ENCODE data around the gene NR1H2. TPM values are rescaled to one million over a fixed set of nuclear protein-coding genes. Genes with fewer than 3 reads are reported as not detected.
"Not testable (repeated sequence)": the region's sequence is repeated elsewhere in the genome, so short reads cannot be mapped to it uniquely, and the experiment has no call there.

Gene NR1H2
- total RNA-seq, 1 experiment from 2014 or later, result 61.1 TPM

DNA sequence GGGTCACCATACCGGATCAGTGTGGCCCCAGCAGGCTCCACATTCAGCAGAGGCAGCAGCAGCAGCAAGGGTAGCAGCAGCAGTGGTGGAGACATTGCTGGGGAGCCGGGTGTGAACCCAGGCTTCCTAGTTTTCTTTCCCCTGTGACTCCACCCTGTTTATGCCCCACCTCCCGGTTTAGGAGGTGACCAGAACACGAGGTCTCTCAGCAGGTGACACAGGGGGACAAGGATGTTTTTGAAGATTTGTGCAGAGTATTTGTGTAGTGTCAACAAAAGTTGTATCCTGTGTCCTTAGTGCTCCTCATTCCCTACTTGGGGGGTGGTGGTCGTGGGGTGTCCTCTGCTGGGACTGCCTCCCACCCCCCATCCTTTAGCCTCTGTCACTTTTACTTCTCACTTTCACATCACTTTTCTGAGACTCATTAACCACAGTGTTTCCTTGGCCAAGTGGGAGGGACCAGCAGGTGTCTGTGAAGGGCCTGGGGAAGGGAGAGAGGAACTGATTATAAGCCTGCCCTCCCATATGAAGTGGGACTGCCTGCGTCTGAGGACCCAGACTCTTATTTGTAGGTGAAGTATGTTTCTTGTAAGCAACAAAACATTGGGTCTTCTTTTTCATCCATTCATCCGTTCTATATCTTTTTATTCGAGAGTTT lies 31.5 kb upstream of the NR1H2 start:
- no peak for DNase-seq (ENCODE audit: low read depth)

DNA sequence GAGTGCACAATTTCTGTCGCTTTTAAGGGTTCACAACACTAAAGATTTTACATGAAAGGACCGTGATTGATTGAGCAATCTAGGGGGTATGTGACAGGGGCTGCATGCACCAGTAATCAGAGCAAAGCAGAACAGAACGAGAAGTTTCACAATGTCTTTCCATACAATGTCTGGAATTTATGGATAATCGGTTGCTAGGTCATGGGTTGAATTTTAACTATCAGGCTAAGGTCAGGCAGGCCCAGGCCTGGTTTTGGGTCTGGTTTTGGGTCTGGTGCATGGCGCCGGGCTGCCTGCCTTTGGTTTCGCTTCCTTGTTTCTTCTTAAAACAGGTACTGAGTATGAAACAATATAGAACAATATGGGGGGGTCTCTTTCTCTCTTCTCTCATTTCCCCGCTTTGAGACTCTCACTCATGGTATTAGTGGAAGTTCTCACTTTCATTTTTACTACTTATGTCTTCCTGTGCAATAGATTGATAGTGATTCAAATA lies 29.1 kb upstream of the NR1H2 start:
- DNase-seq (ENCODE audit: low read depth), result not testable (repeated sequence)

DNA sequence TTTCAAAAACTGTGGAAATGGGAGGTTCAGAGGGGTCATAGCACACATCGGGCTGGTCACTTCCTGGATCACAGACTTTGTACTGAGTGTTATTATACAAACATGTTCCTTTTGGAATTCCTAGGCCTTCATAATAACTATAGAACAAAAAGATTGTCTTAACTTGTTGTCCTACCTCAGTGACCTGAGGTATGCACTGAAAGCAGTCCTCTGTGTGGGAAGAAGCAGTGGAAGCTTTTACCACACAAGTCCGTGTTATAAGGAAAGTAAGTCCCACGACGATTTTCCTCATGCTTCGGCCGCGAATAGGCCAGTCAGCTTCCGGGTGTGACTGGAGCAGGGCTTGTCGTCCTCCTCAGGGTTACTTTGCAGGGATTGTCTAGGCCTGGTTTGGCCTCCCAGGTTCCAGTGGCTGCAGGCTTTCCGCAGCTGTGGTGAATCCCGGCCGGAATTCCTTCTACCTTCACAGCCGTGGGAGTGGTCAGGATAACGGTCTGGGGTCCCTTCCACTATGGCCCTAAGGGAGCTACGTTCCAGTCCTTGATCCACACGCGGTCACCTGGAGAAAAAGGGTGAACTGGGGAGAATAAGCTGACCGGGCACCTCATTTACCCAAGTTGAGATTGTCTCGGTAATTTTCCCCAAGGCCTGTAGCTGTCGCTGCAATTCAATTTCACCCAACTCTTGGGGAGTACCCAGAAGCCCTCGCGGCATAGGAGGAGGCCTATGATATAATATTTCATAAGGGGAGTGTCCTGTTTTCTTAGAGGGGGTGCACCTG lies 26.8 kb upstream of the NR1H2 start:
- no peak for DNase-seq (ENCODE audit: low read depth)

DNA sequence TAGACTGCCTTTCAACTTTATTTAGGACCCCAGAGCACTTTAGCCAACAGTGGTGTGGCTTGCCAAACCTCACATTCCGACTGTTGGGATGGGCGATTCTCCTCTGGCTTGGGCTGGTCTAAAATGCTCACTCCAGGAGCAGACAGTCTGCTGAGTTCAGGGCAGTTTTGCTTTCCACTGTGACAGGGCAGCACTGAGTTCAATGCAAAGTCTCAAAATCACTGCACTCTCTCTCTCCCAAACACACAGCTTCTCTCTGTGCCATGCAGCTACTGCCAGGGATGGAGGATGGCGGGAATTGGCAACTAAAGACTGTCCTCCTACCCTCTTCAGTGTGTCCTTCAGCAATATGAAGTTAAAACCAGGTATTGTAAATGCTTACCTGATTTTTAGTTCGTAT lies 24.0 kb upstream of the NR1H2 start:
- DNase-seq (ENCODE audit: low read depth), result no peak

DNA sequence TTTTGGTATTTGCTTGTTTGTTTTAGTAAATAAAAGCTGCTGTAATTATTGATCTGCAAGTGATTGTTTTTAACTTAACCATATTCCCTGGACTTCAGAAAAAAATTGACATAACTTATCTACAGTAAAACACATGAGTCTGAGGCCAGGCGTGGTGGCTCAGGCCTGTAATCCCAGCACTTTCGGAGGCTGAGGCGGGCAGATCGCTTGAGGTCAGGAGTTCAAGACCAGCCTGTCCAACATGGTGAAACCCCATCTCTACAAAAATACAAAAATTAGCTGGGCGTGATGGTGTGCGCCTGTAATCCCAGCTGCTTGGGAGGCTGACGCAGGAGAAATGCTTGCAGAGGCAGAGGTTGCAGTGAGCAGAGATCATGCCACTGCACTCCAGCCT lies 22.8 kb upstream of the NR1H2 start:
- not testable (repeated sequence) for DNase-seq (ENCODE audit: low read depth)

DNA sequence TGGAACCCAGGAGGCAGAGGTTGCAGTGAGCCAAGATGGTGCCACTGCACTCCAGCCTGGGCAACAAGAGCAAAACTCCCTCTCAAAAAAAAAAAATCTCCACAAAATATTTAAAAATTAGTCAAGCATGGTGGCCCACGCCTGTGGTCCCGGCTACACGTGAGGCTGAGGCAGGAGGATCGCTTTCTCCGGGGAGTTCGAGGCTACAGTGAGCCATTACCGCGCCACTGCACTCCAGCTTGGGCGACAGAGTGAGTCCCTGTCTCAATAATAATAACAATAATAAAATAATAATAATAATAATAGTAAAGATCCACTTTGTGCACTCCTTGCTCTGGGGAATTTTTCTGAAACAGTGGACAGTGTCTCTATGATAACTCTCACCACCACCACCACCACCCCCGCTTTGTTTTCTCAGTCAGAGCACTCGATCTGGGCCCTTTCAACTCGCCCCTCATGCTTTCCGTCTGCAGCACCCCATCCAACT lies 19.5 kb upstream of the NR1H2 start:
- no peak for DNase-seq (ENCODE audit: low read depth)

DNA sequence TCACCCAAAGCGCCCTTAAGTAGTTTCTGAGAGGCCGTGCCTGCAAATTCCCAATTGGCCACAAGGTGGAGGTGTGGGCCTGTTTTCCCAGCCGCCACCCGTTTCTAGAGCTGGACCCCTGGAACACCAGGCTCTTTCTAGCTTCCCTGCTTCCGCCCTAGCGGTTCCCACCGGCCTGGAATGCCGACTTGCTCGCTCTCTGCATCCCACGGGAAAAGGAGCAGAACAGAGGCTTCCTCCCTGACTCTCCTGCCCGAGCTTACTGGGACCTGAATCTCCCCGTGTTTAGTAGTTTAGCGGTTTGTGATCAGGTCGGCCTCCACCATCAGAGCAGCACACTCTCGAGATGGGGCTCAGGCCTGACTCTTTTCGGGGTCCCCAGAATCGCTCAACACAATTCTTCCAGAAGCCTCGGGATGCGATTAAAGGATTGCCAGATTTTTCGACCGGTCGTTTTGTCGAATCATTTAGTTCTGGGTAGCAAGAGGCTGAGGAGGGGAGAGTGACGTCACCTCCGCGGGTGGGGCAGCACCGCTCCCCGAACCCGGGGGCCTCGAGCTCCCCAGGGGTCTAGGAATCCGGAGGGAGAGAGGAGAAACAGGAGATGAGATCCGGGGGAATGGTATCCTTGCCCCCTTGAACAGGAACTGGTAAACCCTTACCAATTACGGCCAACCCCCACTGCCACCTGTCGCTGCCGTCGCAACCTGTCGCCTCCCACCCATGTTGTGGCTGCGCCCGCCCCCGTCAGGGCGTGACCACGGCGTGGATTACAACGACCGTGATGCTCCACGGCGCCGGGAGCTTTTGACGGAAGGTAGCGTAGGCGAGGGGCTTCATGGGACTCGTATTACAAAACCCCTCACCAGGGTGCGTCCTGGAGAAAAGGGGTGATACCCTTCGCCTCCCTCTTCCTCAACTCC lies 18.8 kb upstream of the NR1H2 start:
- DNase-seq (ENCODE audit: low read depth), result peak; percentile 65

DNA sequence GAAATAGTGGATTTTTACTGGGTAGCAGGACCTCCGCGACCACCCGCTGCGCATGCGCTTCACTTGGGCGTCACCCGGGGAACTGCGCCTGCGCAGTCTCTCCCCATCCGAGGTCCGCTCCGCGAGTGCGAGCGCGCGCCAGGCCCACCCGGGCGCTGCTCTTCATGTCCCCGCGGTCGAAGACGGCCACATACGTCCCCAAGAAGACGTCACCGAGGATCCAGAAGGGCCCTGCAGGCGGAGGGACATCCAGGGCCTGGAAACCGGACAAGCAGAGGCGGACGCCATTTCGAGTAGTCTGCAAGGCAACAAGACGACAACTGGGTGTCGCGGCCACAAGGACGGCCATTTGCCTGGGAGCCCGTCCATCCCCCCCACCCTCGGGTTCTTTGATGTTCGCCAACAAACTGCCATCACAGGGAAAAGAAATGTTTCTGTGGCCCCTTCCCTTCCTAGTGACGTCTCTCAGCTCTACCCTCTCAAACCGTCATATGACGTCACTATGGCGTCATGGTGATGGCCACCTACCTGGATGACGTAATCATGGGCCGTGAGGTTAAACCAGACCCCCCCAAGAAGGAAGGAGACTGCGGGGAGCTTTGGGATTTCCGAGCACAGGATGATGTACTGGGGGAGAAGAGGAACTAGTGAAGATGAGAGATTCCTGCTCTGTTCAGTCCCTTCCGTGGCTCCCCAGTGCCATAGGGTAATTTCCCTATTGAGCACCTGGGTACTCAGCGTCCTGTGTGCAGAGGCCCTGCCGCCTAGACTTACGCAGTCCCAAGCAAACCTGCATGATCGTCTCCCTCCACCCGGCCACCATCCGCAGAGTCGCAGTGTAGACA lies 17.6 kb upstream of the NR1H2 start:
- no peak for DNase-seq (ENCODE audit: low read depth)

DNA sequence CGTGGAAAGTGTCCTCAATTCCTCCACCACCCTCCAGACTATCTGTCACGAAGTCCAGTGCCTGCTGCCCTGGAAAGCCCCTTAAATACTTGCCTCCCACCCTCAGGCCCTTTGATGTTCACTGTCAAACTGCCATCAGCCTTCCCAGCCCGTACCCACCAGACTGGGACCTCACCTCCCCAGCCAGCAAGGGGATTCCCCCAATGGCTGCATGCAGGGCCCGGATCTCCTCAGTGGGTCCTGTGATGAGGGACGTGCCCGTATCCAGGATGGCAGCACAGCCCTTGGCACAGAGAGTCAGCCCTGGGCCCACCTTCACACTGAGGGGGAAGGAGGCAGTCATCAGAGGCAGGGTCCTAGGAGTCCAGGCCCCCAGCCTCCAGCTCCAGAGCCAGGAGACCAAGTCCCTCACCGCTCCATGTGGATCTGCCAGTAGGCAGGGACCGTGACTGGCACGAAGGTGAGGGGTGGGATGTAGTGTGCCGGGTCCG lies 16.9 kb upstream of the NR1H2 start:
- DNase-seq (ENCODE audit: low read depth), result no peak

DNA sequence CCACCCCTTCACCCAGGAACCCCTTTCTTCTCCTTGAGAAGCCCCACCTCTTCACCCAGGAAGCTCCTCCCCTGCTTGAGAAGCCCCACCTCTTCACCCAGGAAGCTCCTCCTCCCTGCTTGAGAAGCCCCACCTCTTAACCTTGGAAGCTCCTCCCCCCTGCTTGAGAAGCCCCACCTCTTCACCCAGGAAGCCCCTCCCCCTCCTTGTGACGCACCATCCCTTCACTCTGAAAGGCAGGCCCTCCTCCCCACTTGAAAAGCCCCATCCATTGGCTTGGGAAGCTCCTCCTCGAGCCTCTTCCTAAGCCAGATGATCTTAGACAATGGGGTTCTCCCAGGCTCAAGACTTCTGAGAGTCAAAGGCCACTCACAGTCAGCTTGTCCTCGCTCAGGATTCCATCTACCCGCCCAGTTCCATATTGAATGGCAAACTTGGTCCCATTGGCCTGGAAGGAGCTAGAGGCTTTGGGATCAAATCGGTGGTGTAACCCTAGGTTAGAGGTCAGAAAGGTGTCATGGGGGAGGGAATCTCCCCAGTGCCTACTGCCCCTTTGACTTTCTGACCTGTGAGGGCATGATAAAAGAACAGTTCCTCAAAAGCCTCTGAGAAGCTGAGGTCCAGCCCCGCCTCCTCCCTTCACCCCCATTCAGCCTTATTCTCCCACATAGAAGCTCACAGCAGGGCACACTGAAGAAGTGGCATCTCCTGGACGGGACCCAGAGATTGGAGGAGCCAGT lies 14.8 kb upstream of the NR1H2 start:
- peak; percentile 23 for DNase-seq (ENCODE audit: low read depth)

DNA sequence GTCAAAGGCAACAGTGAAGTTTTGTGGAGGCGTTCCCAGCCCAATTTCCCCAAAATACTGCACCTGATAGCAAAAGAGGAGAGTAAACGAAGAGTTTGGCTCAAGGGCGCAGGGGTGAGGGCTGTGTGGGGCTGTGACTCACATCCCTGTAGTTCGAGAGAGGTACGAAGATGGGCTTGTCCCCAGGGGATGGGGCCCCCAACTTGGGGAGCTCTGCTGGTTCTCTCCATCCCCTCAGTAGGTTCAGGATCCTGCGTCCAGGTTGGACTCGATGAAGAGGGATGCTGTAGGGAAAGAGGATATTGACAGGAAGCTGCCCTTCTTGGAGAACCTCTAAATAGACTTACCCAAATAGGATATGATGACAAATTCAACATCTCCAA lies 14.2 kb upstream of the NR1H2 start:
- DNase-seq (ENCODE audit: low read depth), result no peak

DNA sequence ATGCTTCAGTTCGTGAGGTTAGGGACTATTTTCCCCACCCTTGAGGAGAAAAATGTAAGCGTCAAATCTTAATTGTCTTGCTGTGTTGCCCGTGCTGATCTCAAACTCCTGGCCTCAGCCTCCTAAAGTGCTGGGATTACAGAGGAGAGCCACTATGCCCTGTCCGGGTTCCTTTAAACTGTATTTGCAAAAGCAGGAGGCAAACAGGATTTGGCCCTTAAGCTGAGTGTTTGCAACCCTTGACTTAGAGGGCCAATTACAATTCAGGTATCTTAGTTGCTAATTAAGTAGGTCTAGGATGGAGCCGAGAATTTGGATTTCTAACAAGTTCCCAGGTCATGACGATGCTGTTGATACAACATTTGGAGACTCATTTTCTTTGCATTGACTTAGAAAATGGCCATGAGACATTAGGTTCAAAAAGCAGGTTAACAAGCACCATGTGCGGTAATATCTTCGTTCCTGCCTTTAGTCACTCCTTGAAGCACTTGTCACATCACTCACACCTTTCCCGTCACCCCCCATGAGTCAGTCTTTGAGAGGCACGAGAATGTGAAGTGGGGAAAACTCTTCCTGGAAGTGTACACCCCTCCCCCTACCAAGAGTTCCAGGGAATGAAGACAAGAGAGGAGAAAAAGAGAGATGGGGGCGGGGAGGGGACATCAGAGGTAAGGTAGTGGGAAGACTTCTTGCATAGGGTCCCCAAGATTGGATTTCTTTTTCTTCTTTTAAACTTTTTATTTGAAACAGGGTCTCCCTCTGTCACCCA lies 13.4 kb upstream of the NR1H2 start:
- DNase-seq (ENCODE audit: low read depth), result peak; percentile 32

DNA sequence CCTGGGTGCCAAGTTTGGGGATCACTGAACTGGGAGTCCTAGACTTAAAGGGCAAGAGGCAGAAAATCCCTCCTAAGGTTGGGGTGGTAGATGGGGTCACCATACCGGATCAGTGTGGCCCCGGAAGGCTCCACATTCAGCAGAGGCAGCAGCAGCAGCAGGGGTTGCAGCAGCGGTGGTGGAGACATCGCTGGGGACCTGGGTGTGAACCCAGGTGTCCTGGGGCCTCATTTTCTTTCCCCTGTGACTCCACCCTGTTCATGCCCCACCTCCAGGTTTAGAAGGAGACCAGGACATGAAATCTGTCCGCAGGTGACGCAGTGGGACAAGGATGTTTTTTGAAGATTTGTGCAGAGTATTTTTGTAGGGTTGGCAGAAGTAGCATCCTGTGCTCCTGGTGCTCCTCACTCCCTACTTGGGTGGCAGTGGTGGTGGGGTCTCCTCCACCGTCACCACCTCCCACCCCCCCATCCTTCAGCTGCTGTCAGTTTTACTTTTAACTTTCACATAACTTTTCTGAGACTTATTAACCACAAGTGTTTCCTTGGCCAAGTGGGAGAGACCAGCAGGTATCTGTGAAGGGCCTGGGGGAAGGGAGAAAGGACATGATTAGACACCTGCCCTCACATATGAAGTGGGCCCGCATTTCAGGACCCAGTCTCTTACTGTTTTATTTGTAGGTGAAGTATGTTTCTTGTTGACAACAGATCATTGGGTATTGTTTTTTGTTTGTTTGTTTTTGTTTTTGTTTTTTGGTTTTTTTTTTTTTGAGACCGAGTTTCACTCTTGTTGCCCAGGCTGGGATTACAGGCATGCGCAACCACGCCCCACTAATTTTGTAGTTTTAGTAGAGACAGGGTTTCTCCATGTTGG lies 10.6 kb upstream of the NR1H2 start, which contains the start of gene NAPSA:
NAPSA (minus strand) TSS at position 206 of the 873 bp plus-strand sequence; CDS start at position 188, 18 bp downstream.
- no peak for DNase-seq (ENCODE audit: low read depth)

DNA sequence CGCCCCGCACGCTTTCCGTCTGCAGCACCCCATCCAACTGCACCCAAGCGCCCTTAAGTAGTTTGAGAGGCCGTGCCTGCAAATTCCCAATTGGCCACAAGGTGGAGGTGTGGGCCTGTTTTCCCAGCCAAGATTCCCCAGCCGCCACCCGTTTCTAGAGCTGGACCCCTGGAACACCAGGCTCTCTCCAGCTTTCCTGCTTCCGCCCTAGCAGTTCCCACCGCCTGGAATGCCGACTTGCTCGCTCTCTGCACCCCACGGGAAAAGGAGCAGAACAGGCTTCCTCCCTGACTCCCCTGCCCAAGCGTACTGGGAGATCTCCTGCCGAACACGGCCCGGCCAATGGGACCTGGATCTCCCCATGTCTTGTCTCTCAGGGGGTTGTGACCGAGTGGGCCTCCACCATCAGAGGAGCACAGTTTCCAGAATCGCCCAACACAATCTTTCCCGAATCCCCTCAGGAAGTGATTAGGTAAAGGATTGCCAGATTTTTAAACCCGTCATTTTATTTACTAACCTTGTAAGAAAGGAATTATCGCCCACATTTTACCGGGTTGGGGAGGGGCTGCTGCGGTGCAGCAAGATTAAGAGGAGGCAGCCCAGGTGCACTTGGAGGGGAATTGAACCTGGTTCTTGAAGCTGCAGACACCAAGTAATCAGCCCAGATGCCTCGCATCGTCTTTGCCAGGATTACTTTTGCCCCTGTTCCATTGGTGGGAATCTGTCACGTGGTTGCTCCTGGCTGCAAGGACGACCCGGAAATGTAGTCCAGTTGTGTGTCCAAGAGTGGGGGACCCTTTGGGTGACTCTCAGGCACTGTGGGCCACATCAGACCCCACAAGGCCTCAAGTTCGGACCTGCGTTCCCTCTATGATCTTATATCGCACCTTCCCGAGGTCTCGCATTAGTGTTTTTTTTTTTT lies 7.3 kb upstream of the NR1H2 start:
- peak; percentile 91 for DNase-seq (ENCODE audit: low read depth)

DNA sequence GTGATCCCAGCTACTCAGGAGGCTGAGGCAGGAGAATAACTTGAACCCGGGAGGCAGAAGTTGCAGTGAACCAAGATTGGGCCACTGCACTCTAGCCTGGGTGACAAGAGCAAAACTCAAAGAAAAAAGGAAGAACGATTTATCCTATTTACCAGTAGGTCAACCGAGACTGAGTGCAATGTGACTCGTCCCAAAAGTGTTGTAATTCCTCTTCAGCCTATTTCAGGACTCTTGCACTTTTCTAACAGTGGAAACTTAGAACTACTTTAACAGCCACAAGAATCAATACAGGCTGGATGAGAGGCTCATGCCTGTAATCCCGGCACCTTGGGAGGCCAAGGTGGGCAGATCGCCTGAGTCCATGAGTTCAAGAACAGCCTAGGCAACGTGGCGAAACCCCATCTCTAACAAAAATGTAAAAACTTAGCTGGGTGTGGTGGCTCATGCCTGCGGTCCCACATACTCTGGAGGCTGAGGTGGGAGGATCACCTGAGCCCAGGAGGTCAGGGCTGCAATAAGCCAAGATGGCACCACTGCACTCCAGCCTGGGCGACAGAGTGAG lies 4.3 kb upstream of the NR1H2 start:
- DNase-seq (ENCODE audit: low read depth), result no peak

DNA sequence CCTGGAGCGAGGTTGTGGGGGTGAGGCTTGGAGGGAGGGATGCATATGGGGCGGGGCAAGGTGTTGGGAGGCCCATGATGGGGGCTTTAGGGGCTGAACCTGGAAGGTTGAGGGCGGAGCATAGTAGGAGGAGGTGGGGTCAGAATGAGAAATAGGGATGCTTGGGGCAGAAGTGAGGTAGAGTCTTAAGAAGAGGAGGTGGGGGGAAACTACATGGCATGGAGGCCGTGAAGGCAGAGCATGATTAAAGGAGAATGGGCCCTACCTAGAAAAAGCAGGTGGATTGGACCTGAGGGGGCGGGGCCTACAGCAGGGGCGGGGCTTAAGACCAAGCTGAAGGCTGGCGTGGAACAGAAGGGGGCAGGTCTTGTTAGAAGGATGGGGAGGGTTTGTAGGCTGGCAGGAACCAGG lies 799 bp downstream of the NR1H2 start:
- DNase-seq (ENCODE audit: low read depth), result no peak

DNA sequence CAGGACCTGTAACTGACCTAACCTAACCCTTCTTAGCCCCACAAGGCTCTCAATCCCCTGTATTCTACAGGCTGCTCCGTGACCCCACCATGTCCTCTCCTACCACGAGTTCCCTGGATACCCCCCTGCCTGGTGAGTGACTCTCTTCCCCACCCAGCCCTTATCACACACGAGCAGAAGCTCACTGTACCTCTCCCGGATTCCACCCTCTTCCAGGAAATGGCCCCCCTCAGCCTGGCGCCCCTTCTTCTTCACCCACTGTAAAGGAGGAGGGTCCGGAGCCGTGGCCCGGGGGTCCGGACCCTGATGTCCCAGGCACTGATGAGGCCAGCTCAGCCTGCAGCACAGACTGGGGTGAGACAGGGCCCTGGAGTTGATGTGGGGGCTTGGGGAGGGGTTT lies 1.3 kb downstream of the NR1H2 start:
- DNase-seq (ENCODE audit: low read depth), result no peak

Measured in Daoy (cell line).